Measurements from ENCODE around the gene KIF7.

DNA sequence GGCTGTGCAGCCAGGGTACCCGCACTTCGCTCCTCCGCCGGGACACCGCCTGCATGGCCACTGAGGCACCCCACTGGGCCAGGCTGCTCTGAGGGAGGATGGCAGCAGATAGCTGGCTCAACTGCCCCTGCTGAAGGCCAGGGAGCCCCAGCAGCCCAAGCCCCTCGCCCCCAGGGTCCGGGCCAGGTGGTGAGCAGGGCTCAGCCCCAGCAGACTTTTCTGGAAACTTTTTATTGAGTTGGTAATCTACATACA is 12.4 kb upstream of the KIF7 start:
- TF ChIP-seq CTCF (IDR thresholded peaks at IDR 0.05; ENCODE audit: poor library complexity, severe bottlenecking) (no peak), EP300 (conservative IDR thresholded peaks at IDR 0.05; ENCODE audit: poor library complexity, severe bottlenecking) (no peak), POLR2AphosphoS5 (IDR thresholded peaks at IDR 0.05) (no peak)
